OCI-LY3 (cell line): ENCODE data around the gene CLCN5.

Source experiments
- H2AFZ ChIP-seq: fragments of 200-600, 300-600 bp; shearing (Covaris generic); 2 replicates; pipeline ENCODE4 v1.6.0; 2014; ENCODE audit warnings: antibody characterized with exemption, low read depth, low read length
- H3K27ac ChIP-seq: fragments of 200-600, 300-600 bp; sonication (generic); 2 replicates; pipeline ENCODE4 v1.5.1; 2014; ENCODE audit warnings: mild to moderate bottlenecking, low read length, moderate library complexity, mixed read lengths
- H3K27me3 ChIP-seq: fragments of 200-600, 300-600 bp; sonication (generic); 2 replicates; pipeline ENCODE4 v1.6.1; 2014; ENCODE audit warnings: low read depth, low read length, mixed read lengths
- H3K36me3 ChIP-seq: fragments of 200-600, 300-600 bp; sonication (generic); replicated peaks from 2 replicates; pipeline ENCODE3; 2014; ENCODE audit warnings: low read depth, low read length, mixed read lengths
- H3K4me1 ChIP-seq: fragments of 300-600, 200-600 bp; sonication (generic); 2 replicates; pipeline ENCODE4 v1.6.1; 2014; ENCODE audit warnings: low read length, mixed read lengths
- H3K4me2 ChIP-seq: fragments of 200-600, 300-600 bp; sonication (generic); 2 replicates; pipeline ENCODE4 v1.6.1; 2014; ENCODE audit warnings: low read length, mixed read lengths
- H3K4me3 ChIP-seq: fragments of 300-600, 200-600 bp; sonication (generic); 2 replicates; pipeline ENCODE4 v1.5.1; 2014; ENCODE audit warnings: antibody characterized with exemption, mild to moderate bottlenecking, low read length, moderate library complexity
- H3K79me2 ChIP-seq: fragments of 300-600, 200-600 bp; shearing (Covaris generic); 2 replicates; pipeline ENCODE4 v1.6.1; 2014; ENCODE audit warnings: mild to moderate bottlenecking, low read length, mixed read lengths
- H3K9ac ChIP-seq: fragments of 300-600, 200-600 bp; shearing (Covaris generic); 2 replicates; pipeline ENCODE4 v1.6.0; 2014; ENCODE audit warnings: mild to moderate bottlenecking, low read length, moderate library complexity
- H3K9me3 ChIP-seq: fragments of 200-600, 300-600 bp; shearing (Covaris generic); 2 replicates; pipeline ENCODE4 v1.6.1; 2014; ENCODE audit warnings: low read length, mixed read lengths; ENCODE audit not compliant: insufficient read depth
- H4K20me1 ChIP-seq: fragments of 200-600, 300-600 bp; sonication (generic); 2 replicates; pipeline ENCODE4 v1.6.1; 2016; ENCODE audit warnings: low read length, mixed read lengths; ENCODE audit not compliant: insufficient read depth
- EZH2phosphoT487 ChIP-seq: fragments of 200-600 bp; shearing (Covaris generic); IDR thresholded peaks from 2 replicates; pipeline ENCODE4 v1.6.1; 2018; ENCODE audit warnings: antibody characterized with exemption, mixed run types, low read depth
- TF ChIP-seq, protein P1 (sequence below): fragments of 200-600, 300-600 bp; sonication (generic); IDR thresholded peaks from 2 replicates; pipeline ENCODE4 v1.5.1; 2014; ENCODE audit warnings: antibody characterized with exemption, low read length, low read depth

Gene CLCN5

GRCh38 chrX:49947781-49948180, 25.4 kb downstream of the CLCN5 start:
- peaks cover 13% of the 10 kb centered on the region for H3K4me1 ChIP-seq
- H3K79me2 ChIP-seq: no peaks in the 10 kb centered on the region
- H3K27me3 ChIP-seq: no peaks in the 10 kb centered on the region
- H3K27ac ChIP-seq: peak overlapping the region; percentile 31; the same call in 1 of the 2 replicates
- H2AFZ ChIP-seq: no peak overlapping the region
- H3K4me3 ChIP-seq: no peak overlapping the region
- no peaks in the 10 kb centered on the region for H3K36me3 ChIP-seq
- no peak for TF ChIP-seq EZH2phosphoT487
- TF ChIP-seq, protein P1, sequence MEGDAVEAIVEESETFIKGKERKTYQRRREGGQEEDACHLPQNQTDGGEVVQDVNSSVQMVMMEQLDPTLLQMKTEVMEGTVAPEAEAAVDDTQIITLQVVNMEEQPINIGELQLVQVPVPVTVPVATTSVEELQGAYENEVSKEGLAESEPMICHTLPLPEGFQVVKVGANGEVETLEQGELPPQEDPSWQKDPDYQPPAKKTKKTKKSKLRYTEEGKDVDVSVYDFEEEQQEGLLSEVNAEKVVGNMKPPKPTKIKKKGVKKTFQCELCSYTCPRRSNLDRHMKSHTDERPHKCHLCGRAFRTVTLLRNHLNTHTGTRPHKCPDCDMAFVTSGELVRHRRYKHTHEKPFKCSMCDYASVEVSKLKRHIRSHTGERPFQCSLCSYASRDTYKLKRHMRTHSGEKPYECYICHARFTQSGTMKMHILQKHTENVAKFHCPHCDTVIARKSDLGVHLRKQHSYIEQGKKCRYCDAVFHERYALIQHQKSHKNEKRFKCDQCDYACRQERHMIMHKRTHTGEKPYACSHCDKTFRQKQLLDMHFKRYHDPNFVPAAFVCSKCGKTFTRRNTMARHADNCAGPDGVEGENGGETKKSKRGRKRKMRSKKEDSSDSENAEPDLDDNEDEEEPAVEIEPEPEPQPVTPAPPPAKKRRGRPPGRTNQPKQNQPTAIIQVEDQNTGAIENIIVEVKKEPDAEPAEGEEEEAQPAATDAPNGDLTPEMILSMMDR: no peak
- H3K4me2 ChIP-seq: peak overlapping the region; percentile 53
- no peak overlapping the region for H3K9ac ChIP-seq
- H4K20me1 ChIP-seq: no peaks in the 10 kb centered on the region
- H3K9me3 ChIP-seq: no peaks in the 10 kb centered on the region

GRCh38 chrX:49949961-49950360, 27.6 kb downstream of the CLCN5 start:
- no peak for TF ChIP-seq EZH2phosphoT487
- TF ChIP-seq, protein P1: no peak
- Histone ChIP-seq H3K79me2 (no peaks in the 10 kb centered on the region), H4K20me1 (no peaks in the 10 kb centered on the region), H3K27ac (no peak overlapping the region), H3K9me3 (no peaks in the 10 kb centered on the region), H3K36me3 (no peaks in the 10 kb centered on the region), H3K9ac (no peak overlapping the region), H3K4me1 (peaks cover 13% of the 10 kb centered on the region), H3K4me3 (no peak overlapping the region), H3K27me3 (no peaks in the 10 kb centered on the region), H3K4me2 (no peak overlapping the region), H2AFZ (no peak overlapping the region)

DNA sequence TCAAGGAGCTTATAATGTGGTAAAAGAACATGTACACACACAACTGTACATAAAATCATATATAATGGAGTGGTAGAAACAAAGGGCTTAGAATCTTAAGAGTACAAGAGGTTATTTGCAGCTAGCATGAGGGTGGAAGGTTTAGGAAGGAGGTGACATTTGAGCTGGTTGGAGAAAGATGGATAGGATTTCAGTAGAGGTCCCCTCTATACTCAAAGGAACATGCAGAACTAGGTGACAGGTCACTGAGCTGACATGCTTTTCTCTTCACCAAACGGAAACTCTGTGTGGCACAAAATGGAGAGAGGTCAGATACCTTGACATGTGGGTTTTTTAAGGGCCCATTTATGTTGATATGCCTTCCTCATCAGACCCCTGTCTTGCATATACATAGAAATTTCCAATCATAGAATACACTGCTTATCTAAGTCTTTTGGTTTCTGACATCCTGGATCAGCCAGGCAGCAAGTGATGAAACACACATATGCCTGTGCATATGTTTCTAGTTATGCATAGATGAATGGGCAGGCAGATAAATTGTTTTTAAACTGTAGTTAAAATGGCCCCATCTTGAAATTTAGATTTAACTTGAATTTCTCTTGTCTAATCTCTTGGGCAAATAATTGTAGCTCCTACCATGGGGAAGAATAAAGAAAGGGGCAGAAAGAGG, 29.3 kb downstream of the CLCN5 start:
- H3K4me3 ChIP-seq: no peak overlapping the region
- no peak overlapping the region for H3K9ac ChIP-seq
- H3K27ac ChIP-seq: no peak overlapping the region
- TF ChIP-seq, protein P1: no peak
- no peak for TF ChIP-seq EZH2phosphoT487
- no peaks in the 10 kb centered on the region for H3K79me2 ChIP-seq
- no peaks in the 10 kb centered on the region for H3K27me3 ChIP-seq
- H2AFZ ChIP-seq: no peak overlapping the region
- H3K4me1 ChIP-seq: peaks cover 13% of the 10 kb centered on the region
- no peak overlapping the region for H3K4me2 ChIP-seq
- no peaks in the 10 kb centered on the region for H4K20me1 ChIP-seq
- no peaks in the 10 kb centered on the region for H3K9me3 ChIP-seq
- no peaks in the 10 kb centered on the region for H3K36me3 ChIP-seq

DNA sequence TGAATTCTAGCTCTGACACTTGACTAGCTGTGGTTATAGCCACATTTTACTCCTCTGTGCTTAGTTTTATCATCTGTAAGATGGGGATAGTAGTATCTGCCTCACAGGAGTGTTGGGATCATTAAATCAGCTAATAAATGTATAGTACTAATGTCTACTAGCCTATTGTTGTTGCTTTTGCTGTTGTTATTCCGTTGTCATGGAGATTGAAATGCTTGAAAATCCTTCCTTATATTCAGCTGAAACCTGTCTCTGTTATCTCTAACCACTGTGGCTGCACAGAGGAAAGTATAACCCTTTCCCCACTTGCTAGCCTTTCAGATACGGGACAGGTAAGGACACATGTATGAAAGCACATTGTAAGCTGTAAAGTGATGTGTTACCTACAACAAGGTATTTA, 33.9 kb downstream of the CLCN5 start:
- H3K27ac ChIP-seq: no peak overlapping the region
- no peak for TF ChIP-seq EZH2phosphoT487
- TF ChIP-seq, protein P1: no peak

More for the DNA sequence above, 33.9 kb downstream of the CLCN5 start:
- H3K4me3 ChIP-seq: no peak overlapping the region
- H3K9ac ChIP-seq: no peak overlapping the region
- no peak overlapping the region for H3K4me2 ChIP-seq
- H3K9me3 ChIP-seq: no peaks in the 10 kb centered on the region
- H2AFZ ChIP-seq: no peak overlapping the region
- no peaks in the 10 kb centered on the region for H4K20me1 ChIP-seq
- no peaks in the 10 kb centered on the region for H3K36me3 ChIP-seq
- H3K79me2 ChIP-seq: no peaks in the 10 kb centered on the region
- peaks cover 17% of the 10 kb centered on the region for H3K4me1 ChIP-seq
- no peaks in the 10 kb centered on the region for H3K27me3 ChIP-seq
